DND-41 (cell line): ENCODE data around the gene BRIP1.

ENCODE experiments used
- CTCF ChIP-seq: IDR thresholded peaks from 2 replicates; pipeline ENCODE4 v1.5.1; 2012; ENCODE audit warnings: borderline replicate concordance, low read length, moderate library complexity, mild to moderate bottlenecking; ENCODE audit not compliant: poor library complexity, severe bottlenecking; ENCODE audit errors: extremely low read depth
- EZH2 ChIP-seq: IDR thresholded peaks from 3 replicates; pipeline ENCODE4 v1.6.1; 2012; ENCODE audit warnings: borderline replicate concordance, low read depth, mild to moderate bottlenecking, moderate library complexity, low read length, inconsistent platforms; ENCODE audit not compliant: severe bottlenecking

DNA sequence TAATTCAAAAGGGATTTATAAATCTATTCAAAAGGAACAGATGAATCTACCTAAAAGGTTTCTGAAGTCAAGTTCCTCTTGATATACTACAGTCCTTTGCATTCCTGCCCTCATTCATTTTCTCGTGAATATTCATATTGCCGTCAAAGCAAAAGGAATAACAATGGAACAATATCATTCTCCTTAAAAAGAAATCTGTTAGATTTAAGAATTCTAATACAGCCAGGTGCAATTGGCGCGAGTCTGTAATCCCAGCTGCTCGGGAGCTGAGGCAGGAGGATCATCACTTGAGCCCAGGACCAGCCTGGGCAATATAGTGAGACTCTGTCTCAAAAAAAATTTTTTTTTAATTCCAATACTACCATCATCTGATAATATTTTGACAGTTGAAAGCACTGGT, 130.3 kb downstream of the BRIP1 start:
- TF ChIP-seq EZH2, result no peak
- TF ChIP-seq CTCF, result no peak
